GM18861 (cell line): Measurements from ENCODE around the gene C9orf78.
A peak's percentile ranks its signal among the peaks of the same experiment; 100 is the strongest.
"Not testable (repeated sequence)": the region's sequence is repeated elsewhere in the genome, so short reads cannot be mapped to it uniquely, and the experiment has no call there.

Experiments used
- ATAC-seq: cut with Tn5 transposase; IDR thresholded peaks from one replicate; pipeline ENCODE4 v1.9.1; 2021; ENCODE audit not compliant: unreplicated experiment

C9orf78 gene

DNA sequence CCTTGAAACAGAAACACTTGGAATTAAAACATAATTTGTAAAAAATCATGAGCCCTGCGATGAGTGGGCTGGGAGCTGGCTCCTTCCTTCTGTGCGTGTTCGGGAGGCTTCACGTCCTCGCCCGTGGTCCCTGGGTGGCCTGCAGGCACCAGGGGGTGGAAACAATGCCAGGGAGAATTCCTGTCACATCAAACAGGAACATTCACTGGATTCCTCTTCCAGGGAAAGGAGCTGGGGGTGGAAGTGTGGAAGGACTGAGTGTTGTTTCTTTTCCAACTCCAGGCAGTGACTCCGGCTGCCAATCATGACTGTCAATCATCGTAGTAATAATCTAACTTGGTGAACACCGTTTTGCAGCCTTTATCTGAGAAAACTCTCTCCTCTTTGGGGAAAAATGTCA lies 21.4 kb downstream of the C9orf78 start:
- ATAC-seq, result no peak

DNA sequence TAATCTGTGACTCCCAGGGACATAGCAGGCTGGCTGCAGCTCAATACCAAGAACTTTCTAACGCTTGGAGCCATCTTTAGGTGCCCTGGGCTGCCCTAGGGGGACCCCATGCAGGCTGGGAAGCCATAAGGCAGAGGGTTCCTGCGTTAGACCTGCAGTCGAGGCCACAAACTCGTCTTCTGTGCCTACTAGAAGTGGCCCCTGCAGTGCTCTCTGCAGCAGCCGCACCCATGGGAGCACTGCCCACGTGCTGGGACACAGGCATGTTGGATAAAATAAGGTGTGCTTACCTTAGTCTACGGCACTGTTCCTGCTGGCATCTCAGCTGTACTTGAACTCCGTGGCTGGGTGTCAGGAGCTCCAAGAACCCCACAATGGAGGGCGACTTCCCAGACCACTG lies 22.7 kb downstream of the C9orf78 start:
- ATAC-seq, result no peak

DNA sequence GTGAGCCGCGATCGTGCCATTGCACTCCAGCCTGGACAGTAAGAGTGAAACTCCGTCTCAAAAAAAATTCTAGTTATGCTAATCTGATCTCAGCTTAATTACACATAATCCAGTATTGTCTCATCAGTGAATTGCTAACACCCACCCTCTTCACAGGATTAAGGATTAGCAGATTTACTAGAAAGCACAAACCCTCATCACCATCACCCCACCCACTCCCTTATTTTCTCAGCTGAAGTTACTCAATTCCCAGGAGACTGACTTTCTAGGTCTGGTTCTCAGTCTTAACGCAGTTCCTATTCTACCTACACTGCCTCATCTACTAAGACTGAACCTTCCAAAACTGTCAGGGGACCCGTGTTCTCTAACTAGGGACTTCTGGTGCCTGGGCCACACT lies 23.1 kb downstream of the C9orf78 start:
- ATAC-seq, result no peak

DNA sequence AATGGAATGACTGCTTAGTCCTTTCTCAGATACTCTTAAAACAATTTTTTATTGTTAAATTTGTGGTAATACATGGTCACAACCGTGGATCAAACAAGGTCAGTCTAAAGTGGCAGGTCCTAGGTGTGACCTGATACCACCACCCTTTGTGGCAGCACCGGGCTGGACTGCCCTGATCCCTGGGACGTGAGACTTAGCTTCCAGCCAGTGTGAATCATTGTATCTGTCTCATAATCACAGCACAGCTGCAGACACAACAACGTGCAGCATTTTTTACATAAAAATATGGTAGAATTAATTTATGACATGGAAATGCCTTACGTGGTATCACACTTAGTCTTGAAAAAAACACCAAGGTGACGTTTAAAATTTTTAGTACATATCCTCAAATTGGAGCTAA lies 24.3 kb downstream of the C9orf78 start:
- ATAC-seq, result no peak

DNA sequence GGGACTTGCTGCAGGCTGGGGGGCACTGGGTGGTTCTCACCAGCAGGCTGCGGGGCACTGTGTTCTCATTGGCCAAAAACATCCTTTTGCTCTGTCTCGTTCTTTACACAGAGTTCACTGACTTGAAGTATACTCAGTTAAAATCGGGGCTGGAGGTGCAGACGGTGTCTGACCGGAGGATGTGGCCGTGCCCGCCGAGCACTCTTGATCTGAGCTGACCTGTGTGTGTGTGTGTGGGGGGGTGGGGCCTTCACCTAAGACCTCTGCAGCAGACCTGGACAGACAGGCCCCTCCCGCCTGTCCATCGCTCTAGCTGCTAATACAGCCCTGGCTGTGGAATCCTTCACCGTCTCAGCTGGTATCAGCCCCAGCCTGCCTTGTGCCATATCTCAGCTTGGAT lies 25.0 kb downstream of the C9orf78 start:
- no peak for ATAC-seq

DNA sequence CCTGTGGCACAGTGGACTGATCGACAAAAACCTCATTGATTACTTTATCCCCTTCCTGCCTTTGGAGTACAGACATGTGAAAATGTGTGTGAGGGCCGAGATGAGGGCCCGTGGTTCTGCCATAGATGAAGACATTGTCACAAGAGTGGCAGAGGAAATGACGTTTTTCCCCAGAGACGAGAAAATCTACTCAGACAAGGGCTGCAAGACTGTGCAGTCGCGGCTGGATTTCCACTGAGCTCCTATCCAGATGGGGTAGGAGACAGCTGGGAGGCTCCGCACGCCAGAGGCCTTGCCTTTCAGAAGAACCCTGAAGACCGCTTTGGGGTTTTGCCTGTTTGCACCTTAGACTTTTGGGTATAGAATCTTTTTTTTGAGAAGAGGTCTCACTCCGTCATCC lies 25.7 kb downstream of the C9orf78 start:
- no peak for ATAC-seq

DNA sequence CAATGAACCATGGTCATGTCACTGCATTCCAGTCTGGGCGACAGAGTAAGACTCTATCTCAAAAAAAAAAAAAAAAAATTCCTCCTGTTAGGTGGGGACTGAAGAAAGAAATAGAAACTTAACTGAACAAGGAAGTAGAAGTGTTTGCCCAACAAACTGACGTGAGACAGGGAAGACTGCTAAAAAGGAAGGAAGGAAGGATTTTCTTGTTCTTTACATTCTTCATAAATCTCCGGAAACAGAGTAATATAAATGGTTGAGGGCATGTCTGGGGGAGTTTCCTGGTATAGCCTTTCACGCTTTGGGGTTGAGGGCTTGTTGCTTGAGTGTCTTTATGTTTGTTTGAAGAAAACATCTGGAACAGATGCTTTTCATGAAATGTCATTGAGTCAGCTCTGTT lies 29.0 kb downstream of the C9orf78 start:
- no peak for ATAC-seq

DNA sequence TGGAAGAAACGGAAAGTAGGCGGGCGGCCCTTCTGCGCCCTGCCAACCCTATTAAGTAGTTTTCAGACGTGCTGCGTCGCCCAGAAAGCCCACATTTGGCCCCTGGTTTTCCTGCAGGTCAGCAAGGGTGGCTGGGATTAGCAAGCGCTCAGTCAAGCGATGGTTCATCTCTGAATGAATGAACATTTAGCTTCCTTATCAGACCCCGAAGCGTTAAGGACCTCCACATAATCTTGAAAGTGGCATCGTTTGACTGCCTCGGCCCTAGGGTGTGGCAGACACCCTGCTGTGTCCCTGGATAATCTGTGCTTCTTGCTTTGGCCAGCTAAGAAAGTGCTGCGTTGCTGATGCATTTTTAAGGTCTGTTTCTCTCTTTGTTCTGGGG lies 31.4 kb downstream of the C9orf78 start:
- ATAC-seq, result no peak

DNA sequence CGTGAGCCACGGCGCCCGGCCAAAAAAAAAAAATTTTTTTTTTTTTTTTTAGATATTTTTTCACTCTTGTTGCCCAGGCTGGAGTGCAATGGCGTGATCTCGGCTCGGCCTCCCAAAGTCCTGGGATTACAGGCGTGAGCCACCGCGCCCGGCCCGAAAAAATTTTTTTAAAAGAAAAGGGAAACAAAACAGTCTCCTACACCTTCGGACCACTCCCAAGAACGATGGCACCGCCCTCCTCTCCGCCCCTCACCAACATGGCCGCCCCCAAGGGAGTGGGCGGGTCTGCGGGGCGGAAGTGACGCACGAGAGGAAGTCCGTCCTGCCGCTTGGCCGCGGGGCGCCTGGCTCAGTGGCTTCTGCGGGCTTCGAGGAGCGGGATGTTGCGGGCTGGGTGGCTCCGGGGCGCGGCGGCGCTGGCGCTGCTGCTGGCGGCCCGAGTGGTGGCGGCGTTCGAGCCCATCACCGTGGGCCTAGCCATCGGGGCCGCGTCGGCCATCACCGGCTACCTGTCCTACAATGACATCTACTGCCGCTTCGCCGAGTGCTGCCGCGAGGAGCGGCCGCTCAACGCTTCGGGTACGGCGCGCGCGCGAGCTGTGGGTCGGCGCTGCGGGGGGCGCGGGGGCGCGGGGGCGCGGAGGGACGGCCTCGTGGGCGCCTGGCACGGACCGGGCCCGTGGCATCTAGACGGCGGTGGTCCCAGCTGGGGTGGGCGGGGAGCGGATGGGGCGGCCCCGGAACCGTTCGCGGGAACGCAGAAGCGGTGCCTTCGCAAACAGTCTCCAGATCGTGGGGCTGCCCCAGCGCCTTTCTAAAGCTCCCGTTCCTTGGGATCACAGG lies 32.0 kb downstream of the C9orf78 start, which contains the start of gene TOR1B:
TOR1B (plus strand) TSS at position 352 of the 843 bp plus-strand sequence; CDS start at position 381, 29 bp downstream.
- ATAC-seq, result peak; percentile 88

DNA sequence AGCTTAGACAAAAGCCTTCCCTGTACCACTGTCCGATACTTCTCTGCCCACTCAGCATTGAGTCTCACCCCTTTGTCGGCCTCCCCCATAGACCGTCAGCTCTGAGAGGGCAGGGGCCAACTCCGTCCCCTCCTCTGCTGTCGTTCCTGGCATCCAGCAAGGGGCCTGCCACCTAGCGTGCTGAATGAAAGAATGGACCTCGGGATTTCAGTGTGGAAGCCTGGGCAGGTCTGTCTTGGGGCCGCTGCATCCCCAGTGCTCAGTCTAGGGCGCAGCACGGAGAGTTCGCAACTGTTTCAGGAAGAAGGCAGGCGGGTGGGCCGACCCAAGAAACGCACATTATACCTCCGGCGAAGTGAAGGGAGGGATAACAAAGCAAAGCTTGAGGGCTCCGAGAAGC lies 33.6 kb downstream of the C9orf78 start:
- ATAC-seq, result no peak

DNA sequence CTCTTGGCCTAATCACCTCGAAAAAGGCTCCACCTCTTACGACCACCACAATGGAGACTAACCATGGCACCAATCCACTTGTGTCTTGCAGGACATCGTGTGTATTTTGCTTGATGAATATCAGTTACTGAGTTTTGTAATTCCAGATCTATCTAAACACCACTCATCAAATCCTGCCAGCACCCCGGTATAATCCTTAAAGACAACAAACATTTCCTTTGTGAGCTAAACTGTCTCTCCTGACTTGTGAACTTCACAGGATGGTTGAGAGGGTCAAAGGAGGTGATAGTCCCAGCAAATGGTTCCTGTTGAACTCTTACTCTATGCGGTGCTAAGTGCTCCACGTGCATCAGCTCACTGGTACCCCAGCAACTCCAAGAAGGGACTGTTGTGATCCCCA lies 36.1 kb downstream of the C9orf78 start:
- no peak for ATAC-seq

DNA sequence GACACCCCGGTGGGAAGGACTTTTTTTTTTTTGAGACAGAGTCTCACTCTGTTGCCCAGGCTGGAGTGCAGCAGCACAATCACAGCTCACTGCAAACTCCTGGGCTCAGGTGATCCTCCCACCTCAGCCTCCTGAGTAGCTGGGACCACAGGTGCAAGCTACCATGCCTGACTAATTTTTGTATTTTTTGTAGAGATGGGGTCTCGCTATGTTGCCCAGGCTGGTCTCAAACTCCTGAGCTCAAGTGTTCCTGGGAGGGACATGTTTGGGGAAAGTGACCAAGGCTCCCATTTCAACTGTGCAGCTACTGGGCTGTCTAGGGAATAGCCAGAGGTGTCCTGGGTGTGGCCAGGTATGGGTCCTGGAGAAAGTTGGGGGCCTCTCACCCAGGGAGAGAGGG lies 39.0 kb downstream of the C9orf78 start:
- not testable (repeated sequence) for ATAC-seq

DNA sequence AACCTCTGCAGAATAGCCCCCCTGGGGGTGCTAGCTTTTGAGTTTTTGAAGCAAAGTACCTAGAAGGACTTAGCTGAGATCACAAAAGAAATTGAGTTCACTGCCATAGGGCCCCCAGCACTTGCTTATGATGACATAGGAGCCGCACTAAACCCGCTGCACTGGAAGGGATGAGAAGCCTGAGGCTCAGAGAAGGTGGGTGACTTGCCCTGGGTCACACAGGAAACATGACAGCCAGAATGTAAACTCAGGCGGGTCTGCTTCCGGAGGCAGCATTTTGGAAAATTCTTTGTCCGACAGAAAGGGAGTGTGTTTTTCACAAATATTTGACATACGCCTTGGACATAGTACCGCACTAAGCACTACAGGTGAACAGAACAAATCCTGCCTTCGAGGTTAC lies 40.5 kb downstream of the C9orf78 start:
- no peak for ATAC-seq

DNA sequence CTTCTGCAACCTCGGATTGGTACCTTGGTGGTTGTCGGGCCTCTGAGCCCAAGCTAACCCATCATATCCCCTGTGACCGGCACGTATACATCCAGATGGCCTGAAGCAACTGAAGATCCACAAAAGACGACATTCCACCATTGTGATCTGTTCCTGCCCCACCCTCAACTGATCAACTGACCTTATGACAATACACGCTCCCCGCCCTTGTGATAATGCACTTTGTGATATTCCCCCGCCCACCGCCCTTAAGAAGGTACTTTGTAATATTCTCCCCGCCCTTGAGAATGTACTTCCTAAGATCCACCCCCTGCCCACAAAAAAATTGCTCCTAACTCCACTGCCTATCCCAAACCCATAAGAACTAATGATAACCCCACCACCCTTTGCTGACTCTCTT lies 48.6 kb downstream of the C9orf78 start:
- no peak for ATAC-seq

DNA sequence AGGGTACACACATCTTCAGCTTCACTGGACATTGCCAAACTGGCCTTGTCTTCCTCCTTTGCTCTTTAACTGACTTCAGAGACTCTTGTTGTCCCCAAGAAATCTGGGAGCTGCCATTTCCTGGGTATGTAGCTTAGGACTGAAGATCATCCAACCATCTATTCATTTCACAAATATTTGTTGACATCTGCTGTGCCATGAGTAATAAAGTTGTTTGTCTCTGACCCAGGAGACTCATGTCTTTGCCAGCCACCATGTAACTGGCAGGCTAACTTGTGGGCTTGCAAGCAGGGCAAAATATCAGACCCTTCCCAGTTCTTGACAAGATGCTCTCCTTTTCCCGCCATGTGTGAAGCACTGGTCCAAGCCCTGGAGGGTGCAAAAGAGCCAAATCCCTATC lies 49.2 kb downstream of the C9orf78 start:
- no peak for ATAC-seq

DNA sequence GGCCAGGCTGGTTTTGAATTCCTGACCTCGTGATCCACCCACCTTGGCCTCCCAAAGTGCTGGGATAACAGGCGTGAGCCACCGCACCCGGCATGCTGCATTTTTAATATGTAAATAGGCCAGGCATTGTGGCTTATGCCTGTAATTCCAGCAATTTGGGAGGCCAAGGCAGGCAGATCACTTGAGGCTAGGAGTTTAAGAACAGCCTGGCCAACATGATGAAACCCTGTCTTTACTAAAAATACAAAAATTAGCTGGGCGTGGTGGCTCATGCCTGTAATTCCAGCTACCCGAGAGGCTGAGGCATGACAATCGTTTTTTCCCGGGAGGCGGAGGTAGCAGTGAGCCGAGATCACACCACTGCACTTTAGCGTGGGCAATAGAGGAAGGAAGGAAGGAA lies 50.1 kb downstream of the C9orf78 start:
- ATAC-seq, result not testable (repeated sequence)

DNA sequence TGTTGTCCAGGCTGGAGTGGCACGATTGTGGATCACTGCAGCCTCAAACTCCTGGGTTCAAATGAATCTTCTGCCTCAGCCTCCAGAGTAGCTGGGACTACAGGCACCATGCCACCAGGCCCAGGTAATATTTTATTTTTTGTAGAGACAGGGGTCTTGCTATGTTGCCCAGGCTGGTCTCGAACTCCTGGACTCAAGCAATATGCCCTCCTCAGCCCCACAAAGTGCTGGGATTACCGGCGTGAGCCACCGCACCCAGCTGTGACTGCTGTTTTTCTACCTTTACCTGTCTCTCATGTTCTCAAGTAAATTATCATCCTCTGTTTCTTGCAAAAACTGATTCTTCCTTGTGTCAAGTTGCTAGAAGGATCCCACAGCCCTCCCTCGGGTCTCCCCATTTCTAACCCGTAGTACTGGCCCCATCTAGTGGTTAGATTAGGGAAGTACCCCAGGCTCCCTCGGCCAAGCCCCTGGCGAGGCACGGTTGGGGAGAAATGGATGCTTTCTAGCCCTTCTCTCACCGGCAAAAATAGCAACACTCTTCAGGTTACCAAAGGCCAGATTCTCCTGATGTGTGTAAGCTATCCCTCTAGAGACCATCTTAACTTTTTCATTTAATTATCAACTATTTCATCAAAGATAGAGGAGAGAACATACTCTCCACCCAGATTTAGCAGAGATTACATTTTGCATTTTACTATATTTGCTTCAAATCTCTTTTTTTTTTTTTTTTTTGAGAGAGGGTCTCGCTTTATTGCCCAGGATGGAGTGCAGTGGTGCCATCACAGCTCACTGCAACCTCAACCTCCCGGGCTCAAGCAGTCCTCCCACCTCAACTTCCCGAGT lies 51.3 kb downstream of the C9orf78 start:
- ATAC-seq, result no peak

DNA sequence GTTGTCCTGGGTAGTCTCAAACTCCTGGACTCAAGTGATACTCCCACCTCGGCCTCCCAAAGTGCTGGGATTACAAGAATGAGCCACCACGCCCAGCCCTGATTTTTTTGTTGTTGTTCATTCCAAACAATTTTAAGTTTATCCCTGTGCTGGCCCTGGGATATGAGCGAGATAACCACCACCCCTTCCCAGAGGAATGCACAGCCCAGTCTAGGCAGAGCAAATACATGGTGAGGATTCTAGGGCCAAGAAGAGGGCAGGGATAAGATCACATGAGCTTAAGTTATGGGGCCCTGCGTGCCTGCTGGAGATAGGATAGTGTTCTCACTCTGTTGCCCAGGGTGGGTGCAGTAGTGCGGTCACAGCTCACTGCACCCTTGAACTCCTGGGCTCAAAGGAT lies 53.1 kb downstream of the C9orf78 start:
- no peak for ATAC-seq

DNA sequence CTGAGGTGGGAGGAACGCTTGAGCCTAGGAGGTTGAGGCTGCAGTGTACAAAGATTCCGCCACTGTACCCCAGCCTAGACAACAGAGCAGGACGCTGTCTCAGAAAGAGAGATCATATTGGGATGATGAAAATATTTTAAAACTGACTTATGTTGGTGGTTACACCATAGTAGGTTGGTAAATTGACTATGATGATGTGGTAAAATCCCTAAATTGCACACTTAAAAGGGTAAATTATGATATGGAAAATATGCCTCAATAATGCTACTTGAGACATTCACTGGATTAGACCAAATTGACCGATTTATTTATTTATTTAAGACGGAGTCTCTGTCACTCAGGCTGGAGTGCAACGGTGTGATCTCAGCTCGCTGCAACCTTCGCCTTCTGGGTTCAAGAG lies 53.9 kb downstream of the C9orf78 start:
- no peak for ATAC-seq

DNA sequence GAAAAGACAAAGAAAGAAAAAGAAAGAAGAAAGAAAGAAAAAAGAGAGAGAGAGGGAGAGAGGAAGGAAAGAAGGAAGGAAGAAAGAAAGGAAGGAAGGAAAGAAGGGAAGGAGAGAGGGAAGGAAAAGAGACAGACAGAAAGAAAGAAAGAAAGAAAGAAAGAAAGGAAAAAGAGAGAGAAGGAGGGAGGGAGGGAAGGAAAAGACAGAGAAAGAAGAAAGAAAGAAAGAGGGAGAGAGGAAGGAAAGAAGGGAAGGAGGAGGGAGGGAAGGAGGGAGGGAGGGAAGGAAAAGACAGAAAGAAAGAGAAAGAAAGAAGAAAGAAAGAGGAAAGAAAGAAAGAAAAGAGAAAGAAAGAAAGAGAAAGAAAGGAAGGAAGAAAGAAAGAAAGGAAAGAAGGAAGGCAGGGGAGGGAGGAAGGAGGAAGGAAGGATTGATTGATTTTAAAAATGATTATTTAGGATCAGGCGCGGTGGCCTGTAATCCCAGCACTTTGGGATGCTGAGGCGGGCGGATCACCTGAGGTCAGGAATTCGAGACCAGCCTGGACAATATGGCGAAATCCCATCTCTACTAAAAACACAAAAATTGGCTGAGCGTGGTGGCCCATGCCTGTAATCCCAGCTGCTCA lies 55.4 kb downstream of the C9orf78 start:
- no peak for ATAC-seq

DNA sequence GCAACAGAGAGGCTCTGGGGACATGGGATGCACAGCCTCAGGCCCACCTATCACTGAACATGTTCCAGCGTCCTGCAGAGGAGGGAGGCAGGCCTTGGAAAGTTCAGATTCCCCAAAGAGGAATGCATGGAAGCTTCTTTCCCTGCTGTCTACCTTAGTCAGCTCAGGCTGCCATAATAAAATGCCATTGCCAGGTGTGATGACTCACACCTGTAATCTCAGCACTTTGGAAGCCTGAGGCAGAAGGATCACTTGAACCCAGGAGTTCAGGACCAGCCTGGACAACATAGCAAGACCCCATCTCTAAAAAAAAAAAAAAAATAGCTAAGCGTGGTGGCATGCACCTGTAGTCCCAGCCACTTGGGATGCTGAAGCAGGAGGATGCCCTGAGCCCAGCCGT lies 56.6 kb downstream of the C9orf78 start:
- ATAC-seq, result no peak

DNA sequence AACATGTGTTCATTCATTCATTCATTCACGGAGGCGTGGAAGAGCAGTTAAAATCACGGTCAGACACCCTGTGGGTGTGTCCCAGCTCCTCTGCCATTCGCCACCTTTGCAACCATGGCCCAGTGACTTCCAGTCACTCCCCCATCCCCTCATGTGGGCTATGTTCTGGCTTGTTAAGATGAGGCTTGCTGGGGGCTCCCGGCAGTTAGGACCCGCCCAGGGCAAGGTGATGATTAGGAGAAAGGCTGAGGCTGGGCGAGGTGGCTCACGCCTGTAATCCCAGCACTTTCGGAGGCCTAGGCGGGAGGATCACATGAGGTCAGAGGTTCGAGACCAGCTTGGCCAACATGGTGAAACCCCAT lies 57.3 kb downstream of the C9orf78 start:
- ATAC-seq, result no peak
